ENCODE results near the gene ANKRD13D.

ANKRD13D gene

DNA sequence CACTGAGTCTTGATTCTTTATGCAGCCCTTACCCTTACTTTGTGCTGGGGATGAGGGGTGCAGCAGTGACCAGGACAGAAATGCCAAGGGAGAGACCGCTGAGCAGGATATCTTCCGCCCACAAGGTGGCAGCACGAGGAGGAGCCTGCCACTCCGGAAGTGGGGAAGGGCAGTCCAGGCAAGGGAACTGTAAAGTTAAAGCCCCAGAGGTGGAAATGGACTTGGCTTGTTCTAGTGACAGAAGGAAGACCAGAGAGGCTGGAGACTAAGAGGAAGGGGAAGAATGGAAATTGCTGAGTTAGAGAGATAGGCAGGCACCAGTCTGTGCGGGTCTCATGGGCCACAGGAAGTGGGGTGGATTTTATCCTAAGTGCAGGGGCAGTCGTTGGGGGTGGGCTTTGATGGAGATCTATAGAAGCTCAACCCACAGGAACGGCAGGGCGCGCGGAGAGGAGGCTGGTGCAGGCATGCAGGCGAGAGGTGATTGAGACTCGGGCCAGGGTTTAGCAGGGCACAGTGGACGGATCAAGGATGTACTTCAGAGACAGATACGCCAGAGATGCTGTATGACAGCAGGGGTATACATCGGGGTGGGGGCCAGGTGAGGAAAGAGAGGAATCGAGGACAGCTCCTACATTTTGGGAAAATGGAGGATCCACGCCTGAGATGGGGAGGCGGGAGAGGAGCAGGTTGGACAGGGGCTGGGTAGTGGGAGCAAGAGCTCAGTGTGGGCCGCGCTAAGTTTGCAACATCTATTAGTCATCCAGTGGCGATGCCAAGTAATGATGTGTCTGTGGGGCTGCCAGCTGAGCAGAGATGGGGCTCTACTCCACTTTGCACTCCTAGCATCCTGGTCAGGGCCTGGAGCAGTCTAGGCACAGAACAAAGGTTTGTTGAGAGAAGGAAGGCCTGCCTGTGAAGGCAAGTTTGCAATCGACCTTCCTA is 26.1 kb upstream of the ANKRD13D start:
- DNase-seq, result peak; percentile 84

- no peak for DNase-seq
Observed at GRCh38 chr11:67264260-67264659, 24.8 kb upstream of the ANKRD13D start.

DNA sequence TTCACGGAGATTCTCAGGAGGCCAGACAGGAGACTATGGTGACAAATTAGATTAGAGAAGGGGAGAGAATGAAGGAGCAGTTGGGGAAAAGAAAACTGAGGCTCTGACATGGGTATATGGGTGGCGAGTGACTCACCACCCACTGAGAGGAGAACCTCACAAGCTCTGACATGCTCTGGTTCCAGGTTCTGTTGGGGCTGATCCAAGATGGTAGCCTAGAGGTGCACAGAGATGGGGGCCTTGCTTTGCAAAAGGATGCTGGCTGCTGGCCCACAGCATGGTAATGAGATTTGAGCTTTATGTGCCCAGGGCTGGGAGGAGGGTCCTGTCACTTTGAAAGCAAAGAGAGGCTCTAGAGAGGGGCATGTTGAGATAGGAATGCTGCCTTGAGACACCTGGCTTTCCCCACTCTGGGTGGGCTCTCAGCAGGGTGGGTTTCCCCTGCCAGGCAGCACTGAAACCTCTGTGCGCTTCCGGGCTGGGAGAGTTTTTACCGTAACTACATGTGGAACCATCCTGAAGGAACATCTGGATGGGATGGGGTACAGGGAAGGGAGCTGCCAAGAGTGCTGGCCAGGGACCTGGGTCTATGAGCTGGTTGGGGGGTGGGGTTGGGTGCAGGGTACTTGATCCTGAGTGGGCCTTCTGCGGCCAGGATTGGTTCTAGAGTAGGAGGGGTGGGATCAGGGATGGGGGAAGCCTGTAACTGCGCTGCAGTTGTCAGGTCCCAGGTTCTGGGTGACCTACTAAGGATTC is 24.0 kb upstream of the ANKRD13D start:
- no peak for DNase-seq

- DNase-seq, result peak; percentile 70
Observed at GRCh38 chr11:67265633-67266448, 23.3 kb upstream of the ANKRD13D start.

- DNase-seq, result peak; percentile 30
Observed at GRCh38 chr11:67266449-67267187, 22.5 kb upstream of the ANKRD13D start, which contains the start of gene GRK2. TSS of gene GRK2 (plus strand) at chr11:67266473. CDS start at chr11:67266700, 227 bp downstream.

DNA sequence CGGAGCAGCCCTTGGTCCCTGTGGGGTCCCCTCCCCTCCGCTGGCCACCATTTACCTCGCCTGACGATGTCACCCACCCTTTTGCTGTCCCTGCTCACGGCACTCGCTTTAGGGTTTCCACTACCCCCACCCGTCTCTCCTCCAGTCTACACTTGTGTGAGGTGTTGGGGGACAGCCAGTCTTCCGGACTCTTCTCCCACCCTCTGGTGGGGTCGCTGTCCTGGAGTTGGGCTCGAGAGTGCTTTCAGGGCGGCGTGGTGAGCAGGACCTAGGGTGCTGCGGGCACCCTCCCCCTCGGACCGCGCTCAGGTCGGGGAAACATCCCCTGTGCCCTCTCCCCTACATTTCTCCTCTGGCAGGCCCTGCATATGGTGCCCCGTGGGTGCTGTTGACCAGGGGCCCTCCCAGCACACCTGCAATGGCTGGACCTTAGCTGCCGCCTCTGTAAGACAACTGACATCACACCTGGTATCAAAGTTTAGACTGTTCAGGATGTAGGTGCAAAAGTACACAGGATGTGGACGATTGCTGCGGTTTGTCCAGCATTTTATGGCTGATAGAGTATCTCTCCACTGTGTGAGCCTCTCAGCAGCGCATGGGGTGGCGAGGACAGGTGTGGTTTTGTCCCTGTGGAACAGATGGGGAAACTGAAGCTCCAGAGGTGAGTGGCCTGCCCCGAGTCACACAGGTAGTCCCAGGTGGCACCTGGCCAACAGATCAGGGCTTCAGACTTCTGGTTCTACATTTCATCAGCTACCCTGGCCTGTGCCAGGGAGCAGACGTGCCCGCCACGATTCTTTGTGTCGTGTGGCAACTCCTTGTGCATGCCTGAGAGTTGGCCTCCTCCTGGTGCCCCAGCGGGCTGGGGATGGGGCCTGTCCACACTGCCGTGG is 21.7 kb upstream of the ANKRD13D start:
- no peak for DNase-seq

- DNase-seq, result no peak
Observed at GRCh38 chr11:67268081-67268961, 20.8 kb upstream of the ANKRD13D start.

GRCh38 chr11:67268962-67269268 is 20.2 kb upstream of the ANKRD13D start:
- DNase-seq, result no peak

GRCh38 chr11:67269401-67270255 is 19.5 kb upstream of the ANKRD13D start:
- no peak for DNase-seq

DNA sequence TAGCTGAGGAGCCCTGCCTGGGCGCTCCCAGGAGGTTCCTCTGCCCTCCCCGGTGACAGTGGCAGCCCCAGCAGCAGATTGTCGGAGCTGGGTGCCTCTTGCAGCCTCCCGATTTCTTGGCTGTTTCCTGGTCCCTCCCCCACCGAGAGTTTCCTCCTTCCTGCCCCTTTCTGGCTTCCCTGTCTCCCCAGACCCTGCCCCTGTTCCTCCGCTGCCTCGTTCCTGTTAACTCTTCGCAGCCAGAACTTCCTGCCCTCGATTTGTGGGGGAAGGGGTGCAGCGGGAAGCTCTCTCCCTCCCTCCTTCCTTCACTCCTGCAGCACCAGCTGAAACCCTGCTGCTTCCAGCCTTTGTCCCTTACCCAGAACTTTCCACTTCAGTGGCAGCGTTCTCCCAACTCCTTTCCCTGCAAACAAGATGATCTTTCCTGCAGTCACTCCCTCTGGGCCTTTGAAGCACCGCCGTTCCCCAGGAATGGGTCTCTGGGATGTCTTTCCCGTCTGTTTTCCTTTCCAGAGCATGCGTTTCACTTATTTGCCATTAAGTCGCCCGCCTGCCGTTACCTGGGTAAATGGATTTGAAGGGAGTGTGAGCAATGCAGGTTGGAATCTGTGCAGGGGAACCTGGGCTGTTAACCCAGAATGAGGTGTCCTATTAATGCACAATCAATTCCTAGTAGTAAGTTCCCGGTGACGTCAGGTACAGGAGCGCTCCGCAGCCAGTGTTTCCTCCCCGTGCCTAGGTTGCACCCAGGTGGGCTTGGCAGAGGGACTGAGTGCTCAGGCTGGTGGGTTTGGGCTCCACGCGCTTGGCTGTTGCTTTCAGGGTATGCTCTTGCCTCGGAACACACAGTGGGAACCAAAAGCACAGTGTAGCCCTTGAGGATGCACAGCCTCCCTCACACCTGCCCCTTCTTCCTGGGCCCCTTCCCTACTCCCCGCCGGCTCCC is 18.6 kb upstream of the ANKRD13D start:
- DNase-seq, result peak; percentile 31

- no peak for DNase-seq
Observed at GRCh38 chr11:67271205-67271540, 17.9 kb upstream of the ANKRD13D start.

DNA sequence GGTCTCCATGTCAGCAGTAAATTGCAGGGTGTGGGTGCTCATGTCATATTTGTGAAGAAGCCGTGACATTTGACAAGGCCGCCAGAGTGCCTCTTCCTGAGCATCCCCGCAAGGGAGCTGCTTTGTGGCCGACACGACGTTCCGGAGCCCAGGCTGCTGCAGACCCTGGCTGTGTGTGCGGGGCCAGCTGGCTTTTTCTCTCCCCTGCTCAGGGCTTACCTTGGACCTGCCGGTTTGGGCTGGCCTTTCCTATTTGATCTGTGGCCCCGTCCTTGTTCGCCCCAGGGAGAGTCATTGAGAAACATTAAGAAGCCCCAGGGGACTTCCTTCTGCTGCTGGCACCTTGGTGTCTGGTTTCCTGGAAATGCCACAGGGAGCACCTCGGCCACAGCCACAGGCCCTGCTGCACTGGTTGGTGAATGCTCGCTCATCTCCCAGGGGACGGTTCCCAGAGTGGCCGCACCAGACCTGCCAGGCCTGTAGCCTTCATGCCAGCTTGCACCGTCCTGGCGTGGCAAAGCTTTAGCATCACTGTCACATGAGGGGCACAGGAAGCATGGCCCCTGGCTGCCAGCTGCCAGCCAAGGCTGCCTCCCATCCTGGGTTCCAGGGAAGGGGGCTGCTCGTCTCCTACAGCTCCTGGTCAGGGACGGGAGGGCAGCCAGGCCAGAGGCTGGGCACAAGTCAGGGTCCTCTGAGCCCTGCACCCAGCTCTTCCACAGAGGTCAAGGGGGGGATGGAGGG is 17.4 kb upstream of the ANKRD13D start:
- no peak for DNase-seq

- no peak for DNase-seq
Observed at GRCh38 chr11:67272327-67273259, 16.5 kb upstream of the ANKRD13D start.

DNA sequence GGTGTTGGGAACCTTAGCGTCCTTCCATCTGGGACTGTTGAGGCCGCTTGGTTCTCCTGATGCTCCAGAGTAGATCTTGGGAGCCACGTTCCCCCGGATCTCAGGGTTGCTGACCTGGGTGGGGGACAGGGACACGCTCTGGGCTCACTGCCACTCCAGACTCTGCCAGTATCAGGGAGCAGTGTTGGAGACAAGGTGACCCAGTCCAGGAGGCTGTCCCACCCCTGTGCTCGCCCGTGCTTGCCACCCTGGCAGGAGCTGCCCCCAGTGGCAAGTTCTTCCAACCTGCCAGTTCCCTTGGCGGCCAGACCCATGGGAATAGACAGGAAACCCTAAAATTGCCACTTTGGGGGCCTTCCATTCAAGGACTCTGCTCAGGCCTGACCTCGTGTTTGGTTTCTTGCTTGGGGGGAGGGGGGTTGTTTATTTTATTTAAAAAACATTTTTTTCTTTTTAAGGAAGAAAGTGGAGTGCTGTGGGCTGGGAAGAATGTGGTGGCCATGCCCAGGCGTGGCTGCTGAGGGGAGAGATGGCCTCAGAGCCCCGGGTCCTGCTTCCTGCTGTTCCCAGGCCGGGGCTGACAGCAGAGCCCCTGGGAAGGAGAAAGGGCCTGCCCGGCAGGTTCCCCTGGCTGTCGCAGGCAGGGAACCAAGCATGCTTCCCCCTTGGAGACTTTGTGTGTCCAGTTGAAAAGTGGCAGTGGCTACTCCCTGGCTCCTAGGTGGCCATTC is 15.7 kb upstream of the ANKRD13D start:
- DNase-seq, result no peak

DNA sequence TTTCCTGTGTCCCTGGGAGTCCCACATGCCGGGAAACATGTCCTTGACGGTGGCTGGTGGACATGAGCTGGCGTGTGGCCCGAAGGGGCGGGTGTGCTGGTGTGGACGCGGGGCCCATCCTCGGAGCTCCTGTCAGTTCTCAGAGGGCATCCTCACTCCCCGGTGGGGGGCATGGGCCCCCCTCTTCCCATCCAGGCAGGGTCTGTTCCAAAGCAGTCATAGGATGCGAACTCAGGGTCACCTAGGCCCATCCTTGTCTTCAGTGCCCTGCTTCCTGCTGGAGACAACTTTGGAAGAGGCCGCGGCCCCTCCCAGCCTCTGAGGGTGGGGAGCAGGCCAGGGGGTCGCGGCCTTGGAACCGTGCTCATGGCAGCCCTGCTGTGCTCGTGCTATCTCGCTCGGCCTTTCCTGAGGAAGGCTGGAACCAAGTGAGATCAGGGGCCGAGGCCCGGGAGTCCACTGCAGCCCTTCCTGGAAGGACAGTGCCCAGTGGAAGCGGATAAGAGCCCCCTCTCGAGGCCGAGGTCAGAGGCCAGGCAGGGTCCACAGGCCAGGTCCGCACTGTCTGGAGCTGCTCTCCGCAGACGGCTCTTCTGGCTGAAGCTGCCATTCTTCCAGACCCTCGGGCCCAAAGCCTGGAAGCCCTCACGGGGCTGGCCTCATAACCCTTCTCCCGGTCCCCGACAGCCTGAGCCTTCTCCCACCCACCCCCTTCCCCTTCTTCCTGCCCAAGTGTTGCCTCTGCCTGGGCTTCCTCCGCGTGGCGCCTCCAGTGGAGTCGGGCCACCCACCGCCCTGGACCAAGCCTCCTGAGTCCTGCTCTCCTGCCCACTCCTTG is 14.1 kb upstream of the ANKRD13D start:
- DNase-seq, result no peak

Measured in midbrain (tissue), 1 donor.